GM12874 (cell line): ENCODE measurements around the gene TAS2R5.

Experiments used
- TF ChIP-seq, protein P1 (sequence below): IDR thresholded peaks from 2 replicates; pipeline ENCODE4 v1.5.1; 2011; ENCODE audit warnings: low read depth, mild to moderate bottlenecking, control low read depth, low read length, moderate library complexity; ENCODE audit not compliant: insufficient read depth

Gene TAS2R5

DNA sequence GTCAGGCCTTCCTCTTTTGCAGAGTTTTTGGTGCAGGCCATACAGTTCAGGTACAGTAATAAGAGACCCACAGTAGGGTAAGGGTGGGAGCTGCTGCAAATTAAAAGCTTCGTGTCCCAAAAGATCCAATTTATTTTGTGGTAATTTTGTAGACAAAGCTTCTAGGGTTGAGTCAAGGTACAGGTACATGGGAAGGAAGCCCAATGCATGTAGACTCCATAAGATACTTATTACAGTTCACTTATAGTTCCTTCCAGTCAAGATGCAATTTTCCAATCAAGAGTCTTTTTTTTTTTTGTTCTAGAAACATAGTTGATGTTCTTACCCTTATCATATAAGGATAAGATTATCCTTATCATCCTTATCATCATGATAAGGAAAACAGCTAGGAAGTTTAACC, 13.6 kb upstream of the TAS2R5 start, which contains the start of gene TAS2R4:
TAS2R4 (plus strand) TSS at position 301 of the 400 bp plus-strand sequence. CDS start 1,815 bp downstream, outside the sequence.
- TF ChIP-seq, protein P1, sequence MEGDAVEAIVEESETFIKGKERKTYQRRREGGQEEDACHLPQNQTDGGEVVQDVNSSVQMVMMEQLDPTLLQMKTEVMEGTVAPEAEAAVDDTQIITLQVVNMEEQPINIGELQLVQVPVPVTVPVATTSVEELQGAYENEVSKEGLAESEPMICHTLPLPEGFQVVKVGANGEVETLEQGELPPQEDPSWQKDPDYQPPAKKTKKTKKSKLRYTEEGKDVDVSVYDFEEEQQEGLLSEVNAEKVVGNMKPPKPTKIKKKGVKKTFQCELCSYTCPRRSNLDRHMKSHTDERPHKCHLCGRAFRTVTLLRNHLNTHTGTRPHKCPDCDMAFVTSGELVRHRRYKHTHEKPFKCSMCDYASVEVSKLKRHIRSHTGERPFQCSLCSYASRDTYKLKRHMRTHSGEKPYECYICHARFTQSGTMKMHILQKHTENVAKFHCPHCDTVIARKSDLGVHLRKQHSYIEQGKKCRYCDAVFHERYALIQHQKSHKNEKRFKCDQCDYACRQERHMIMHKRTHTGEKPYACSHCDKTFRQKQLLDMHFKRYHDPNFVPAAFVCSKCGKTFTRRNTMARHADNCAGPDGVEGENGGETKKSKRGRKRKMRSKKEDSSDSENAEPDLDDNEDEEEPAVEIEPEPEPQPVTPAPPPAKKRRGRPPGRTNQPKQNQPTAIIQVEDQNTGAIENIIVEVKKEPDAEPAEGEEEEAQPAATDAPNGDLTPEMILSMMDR = no peak

DNA sequence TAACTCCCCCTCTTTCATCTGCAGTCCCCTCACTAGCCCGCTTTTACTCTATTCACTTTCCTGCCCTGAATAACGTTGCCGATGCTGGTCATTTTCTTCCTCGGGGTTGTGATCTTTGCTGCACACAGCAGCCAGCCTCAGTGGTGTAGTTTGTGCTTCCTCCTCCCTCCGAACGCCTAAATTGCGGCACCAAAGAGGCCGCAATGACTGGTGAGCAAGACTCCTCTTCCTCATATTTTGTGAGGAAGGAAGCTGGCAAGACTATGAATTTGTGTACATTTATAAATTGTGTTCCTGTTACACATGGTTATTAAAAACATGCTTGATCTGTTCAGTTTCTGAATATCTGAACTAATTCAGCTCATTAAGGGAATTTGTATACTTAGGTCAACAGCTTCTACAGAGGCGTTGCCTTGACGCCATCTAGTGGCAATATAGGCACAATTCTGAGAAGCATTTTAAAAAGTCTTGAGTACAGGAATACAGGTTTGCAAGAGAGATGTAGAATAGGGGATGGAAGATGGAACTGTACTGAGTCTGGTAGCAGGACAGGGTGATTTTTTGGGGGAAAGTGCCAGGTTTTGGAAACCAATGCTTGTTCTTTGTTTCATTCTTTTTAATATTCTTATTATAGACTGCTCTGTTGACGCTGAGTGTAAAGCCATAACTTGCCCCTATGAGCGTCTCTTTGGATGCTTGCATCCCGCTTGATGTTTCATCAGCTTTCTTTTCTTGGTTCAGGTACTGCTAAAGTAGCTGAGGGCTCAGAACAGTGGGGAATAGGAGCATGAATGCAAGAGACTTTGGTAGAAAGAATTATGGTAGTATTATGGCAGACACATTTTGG, 4.1 kb upstream of the TAS2R5 start:
- TF ChIP-seq, protein P1 = peak; percentile 60

DNA sequence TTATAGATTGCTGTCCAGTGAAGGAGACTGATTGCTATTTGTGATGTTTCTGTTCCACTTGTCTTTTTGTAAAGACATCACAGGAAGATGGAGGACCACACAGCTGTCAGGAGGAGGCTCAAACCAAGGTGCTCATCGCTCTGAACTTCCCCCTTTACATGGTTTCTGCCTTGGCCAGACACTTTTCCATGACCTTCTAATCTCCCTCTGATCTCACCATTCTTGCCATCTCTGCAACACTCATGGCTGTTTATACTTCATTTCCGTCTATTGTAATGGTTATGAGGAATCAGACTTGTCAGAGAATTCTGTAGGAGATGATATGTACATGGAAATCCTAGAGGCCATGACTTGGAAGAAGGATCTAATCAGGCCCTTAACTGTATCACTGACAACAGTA, 1.7 kb upstream of the TAS2R5 start:
- TF ChIP-seq, protein P1 = no peak

DNA sequence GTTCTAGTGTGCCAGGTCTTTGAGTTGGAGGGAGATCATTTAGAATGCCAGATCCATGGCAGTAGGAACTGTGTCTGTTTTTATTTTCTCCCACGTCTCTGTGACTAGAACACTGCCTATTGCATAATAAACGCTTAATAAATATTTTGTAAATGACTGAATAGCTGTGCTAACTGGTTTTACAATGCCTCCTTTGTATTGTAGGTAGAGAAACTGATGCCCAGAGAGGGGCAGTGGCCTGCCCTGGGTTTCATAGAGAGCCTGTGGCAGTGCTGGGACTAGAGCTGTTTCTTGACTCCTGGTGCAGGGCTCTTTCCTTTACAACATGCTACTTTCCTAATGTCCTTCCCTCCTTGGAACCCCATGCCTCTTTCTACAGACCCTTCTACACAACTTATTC, 2.5 kb downstream of the TAS2R5 start:
- TF ChIP-seq, protein P1 = no peak

DNA sequence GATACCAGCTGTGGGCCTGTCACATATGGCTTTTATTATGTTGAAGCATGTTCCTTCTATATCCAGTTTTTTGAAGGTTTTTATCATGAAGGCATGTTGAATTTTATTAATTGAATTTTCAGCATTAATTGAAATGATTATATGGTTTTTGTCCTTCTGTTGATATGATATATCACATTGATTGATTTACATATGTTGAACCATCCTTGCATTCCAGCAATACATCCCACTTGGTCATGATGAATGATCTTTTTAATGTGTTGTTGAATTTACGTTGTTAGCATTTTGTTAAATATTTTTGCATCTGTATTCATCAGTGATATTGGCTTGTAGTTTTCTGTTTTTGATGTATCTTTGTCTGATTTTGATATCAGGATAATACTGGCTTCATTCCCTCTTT, 30.1 kb downstream of the TAS2R5 start:
- TF ChIP-seq, protein P1 = no peak

DNA sequence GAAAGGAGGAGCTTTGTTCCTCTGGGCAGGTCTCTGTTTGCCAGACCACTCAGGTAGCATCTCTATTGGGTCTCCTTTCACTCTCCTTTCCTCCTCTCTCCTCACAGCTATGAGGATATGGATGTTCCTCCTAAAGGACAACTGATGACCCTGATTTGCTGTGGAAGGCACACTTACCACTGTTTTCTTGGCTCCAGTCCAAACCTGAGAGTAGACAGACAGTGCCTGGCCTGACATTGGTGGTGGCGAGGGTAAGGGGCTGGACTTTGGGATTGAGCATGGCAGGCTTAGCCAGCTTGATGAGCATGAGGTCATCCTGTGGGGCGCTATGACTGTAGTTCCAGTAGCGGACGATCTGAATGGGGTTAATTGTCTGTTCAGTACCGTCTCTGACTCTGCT, 47.7 kb downstream of the TAS2R5 start:
- TF ChIP-seq, protein P1 = no peak

DNA sequence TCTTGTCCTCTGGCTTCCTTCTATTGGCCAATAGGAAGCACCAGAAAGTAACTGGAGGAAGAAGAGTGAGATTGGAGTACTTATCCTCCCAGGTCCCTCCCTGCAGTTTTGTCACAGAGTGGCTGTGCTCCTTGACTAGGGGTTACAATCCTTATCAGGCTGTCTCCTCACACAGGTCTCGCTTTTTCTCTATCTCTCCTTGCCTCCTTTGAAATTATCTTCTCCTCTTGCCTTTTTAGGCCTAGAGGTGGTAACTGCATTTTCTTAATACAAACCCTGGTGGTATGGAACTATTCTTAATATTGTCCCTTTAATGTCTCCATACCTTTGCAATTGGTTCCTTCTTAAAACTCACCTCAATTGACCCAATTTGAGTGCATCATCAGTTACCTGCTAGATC, 48.6 kb downstream of the TAS2R5 start:
- TF ChIP-seq, protein P1 = no peak
